ENCODE results near the gene MKLN1.

DNA sequence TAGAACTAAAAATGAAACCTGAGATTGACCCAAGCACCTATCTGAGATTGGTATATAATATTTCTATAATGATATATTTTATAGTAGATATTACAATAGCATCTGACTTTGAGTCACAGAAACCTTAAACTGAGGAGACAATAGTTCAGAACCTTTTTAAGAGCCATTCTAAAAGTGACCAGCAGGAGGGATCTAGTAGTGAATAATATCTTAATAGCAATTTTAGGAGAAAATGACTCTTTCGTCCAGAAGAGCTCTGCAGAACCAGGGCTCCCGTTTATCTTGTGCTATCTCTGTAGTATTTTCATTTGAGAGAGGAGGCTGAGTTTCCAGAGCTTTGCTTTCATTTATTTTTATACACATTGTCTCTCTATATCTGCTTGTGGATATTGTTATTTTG lies 160.7 kb downstream of the MKLN1 start:
- no peak for TF ChIP-seq TAF1 (IDR thresholded peaks at IDR 0.05; ENCODE audit: borderline replicate concordance, low read depth, low read length)
- TF ChIP-seq POLR2AphosphoS5 (IDR thresholded peaks at IDR 0.05; ENCODE audit: low read depth, low read length), result no peak
- TF ChIP-seq POLR2A (IDR thresholded peaks at IDR 0.05; ENCODE audit: low read depth, low read length), result no peak

Measured in GM12892 (cell line).